GM12892 (cell line): ENCODE measurements around the gene PHACTR2.

ENCODE experiments used
- POLR2A ChIP-seq: IDR thresholded peaks from 2 replicates; pipeline ENCODE4 v1.6.1; 2011; ENCODE audit warnings: low read depth, low read length, control low read depth
- POLR2AphosphoS5 ChIP-seq: IDR thresholded peaks from 2 replicates; pipeline ENCODE4 v1.6.1; 2011; ENCODE audit warnings: low read depth, low read length, control low read depth
- TAF1 ChIP-seq: IDR thresholded peaks from 2 replicates; pipeline ENCODE4 v1.6.1; 2011; ENCODE audit warnings: low read depth, mild to moderate bottlenecking, control low read depth, low read length, borderline replicate concordance

DNA sequence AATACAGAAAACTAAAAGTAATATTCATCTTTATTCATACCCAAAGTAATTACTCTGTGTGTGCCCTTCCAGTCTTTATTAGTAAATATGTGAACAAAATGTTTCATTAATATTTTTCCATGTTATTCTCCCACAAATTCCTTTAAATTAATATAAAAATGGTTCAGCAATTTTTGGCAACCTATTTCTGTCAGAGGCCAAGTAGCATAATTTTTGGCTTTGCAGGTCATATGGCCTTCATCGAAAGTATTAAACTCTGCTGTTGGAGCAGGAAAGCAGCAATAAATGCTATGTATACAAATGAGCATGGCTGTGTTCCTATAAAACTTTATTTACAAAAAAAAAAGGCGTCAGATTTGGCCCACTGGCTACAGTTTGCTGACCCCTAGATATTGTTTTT lies 202.6 kb downstream of the PHACTR2 start:
- TF ChIP-seq POLR2A (no peak), POLR2AphosphoS5 (no peak), TAF1 (no peak)
